H1 (cell line): Measurements from ENCODE around the gene SH3BP5.

Source experiments
- CEBPB ChIP-seq: IDR thresholded peaks from 2 replicates; pipeline ENCODE4 v1.6.1; 2012; ENCODE audit warnings: low read depth, low read length
- EZH2 ChIP-seq: fragments of 200-600 bp; sonication (generic); IDR thresholded peaks from 2 replicates; pipeline ENCODE4 v1.7.1; 2012; ENCODE audit warnings: low read depth, mild to moderate bottlenecking, moderate library complexity, low read length, inconsistent platforms; ENCODE audit not compliant: severe bottlenecking
- FOSL1 ChIP-seq: IDR thresholded peaks from 2 replicates; pipeline ENCODE4 v1.6.1; 2011; ENCODE audit warnings: mild to moderate bottlenecking, low read depth, low read length, moderate library complexity; ENCODE audit not compliant: insufficient read depth
- GABPA ChIP-seq: IDR thresholded peaks from 2 replicates; pipeline ENCODE4 v1.6.1; 2011; ENCODE audit warnings: mild to moderate bottlenecking, low read length, moderate library complexity, borderline replicate concordance; ENCODE audit not compliant: insufficient read depth
- KDM1A ChIP-seq: fragments of 200-600, 300-600 bp; sonication (generic); IDR thresholded peaks from 2 replicates; pipeline ENCODE4 v1.7.1; 2016; ENCODE audit warnings: mild to moderate bottlenecking, low read length, borderline replicate concordance
- POLR2A ChIP-seq, 2 experiments: IDR thresholded peaks; 1 replicate in 1 of 2; 2 replicates in 1 of 2; pipeline ENCODE4 v1.6.1; 2011; ENCODE audit warnings: low read depth in 2 of 2, low read length in 2 of 2, mild to moderate bottlenecking in 2 of 2; ENCODE audit errors: control extremely low read depth in 1 of 2
- POLR2AphosphoS5 ChIP-seq: IDR thresholded peaks from 2 replicates; pipeline ENCODE4 v1.6.1; 2011; ENCODE audit warnings: low read depth, low read length
- SIRT6 ChIP-seq: IDR thresholded peaks from one replicate; pipeline ENCODE4 v1.7.1; 2012; ENCODE audit warnings: low read length, inconsistent platforms
- YY1 ChIP-seq: IDR thresholded peaks from 2 replicates; pipeline ENCODE4 v1.6.1; 2011; ENCODE audit warnings: low read depth, mild to moderate bottlenecking, low read length
- TF ChIP-seq, protein P1 (sequence below), 3 experiments: IDR thresholded peaks; 1 replicate in 2 of 3; 2 replicates in 1 of 3; pipeline versions ENCODE4 v1.5.1 to v1.6.1; 2011; ENCODE audit warnings: low read length in 3 of 3, mild to moderate bottlenecking in 3 of 3, inconsistent platforms in 2 of 3, low read depth in 1 of 3, moderate library complexity in 1 of 3; ENCODE audit not compliant: insufficient read depth in 1 of 3; ENCODE audit errors: control extremely low read depth in 1 of 3
- TF ChIP-seq, protein P2 (sequence below): IDR thresholded peaks from 2 replicates; pipeline ENCODE4 v1.6.1; 2012; ENCODE audit warnings: inconsistent platforms
- TF ChIP-seq, protein P3 (sequence below): IDR thresholded peaks from 2 replicates; pipeline ENCODE4 v1.6.1; 2012; ENCODE audit warnings: low read length, inconsistent platforms

- TF ChIP-seq, protein P1, sequence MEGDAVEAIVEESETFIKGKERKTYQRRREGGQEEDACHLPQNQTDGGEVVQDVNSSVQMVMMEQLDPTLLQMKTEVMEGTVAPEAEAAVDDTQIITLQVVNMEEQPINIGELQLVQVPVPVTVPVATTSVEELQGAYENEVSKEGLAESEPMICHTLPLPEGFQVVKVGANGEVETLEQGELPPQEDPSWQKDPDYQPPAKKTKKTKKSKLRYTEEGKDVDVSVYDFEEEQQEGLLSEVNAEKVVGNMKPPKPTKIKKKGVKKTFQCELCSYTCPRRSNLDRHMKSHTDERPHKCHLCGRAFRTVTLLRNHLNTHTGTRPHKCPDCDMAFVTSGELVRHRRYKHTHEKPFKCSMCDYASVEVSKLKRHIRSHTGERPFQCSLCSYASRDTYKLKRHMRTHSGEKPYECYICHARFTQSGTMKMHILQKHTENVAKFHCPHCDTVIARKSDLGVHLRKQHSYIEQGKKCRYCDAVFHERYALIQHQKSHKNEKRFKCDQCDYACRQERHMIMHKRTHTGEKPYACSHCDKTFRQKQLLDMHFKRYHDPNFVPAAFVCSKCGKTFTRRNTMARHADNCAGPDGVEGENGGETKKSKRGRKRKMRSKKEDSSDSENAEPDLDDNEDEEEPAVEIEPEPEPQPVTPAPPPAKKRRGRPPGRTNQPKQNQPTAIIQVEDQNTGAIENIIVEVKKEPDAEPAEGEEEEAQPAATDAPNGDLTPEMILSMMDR (IDR thresholded peaks at IDR 0.05; ENCODE audit: control extremely low read depth in 1 of 3, insufficient read depth in 1 of 3, low read depth in 1 of 3, low read length in 3 of 3): no peak
- TF ChIP-seq, protein P2, sequence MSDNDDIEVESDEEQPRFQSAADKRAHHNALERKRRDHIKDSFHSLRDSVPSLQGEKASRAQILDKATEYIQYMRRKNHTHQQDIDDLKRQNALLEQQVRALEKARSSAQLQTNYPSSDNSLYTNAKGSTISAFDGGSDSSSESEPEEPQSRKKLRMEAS: no peak
- no peak for TF ChIP-seq EZH2
- no peak for TF ChIP-seq GABPA
- no peak for TF ChIP-seq POLR2AphosphoS5
- TF ChIP-seq CEBPB: no peak
- TF ChIP-seq, protein P3, sequence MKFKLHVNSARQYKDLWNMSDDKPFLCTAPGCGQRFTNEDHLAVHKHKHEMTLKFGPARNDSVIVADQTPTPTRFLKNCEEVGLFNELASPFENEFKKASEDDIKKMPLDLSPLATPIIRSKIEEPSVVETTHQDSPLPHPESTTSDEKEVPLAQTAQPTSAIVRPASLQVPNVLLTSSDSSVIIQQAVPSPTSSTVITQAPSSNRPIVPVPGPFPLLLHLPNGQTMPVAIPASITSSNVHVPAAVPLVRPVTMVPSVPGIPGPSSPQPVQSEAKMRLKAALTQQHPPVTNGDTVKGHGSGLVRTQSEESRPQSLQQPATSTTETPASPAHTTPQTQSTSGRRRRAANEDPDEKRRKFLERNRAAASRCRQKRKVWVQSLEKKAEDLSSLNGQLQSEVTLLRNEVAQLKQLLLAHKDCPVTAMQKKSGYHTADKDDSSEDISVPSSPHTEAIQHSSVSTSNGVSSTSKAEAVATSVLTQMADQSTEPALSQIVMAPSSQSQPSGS: no peak
- TF ChIP-seq POLR2A (IDR thresholded peaks at IDR 0.05; ENCODE audit: control extremely low read depth in 1 of 2, low read depth in 2 of 2, low read length in 2 of 2): no peak
- no peak for TF ChIP-seq FOSL1
- TF ChIP-seq KDM1A: no peak
- no peak for TF ChIP-seq SIRT6
- no peak for TF ChIP-seq YY1
Measured at GRCh38 chr3:15339786-15340215, 7.4 kb upstream of the SH3BP5 start.
